ENCODE measurements around the gene OR2AK2.

DNA sequence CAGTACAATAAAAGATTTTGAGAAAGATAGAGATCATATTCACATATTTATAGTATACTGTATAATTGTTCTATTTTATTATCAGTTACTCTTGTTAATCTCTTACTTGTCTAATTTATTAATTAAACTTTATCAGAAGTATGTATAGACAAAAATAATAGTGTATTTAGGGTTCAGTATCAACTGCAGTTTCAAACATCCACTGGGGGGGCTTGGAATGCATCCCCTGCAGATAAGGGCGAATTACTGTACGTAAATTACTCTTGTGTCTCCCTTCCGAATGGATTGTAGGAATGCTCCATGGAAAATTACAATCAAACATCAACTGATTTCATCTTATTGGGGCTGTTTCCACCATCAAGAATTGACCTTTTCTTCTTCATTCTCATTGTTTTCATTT lies 16.5 kb upstream of the OR2AK2 start, which contains the start of gene OR2L8:
- TF ChIP-seq, protein P1, sequence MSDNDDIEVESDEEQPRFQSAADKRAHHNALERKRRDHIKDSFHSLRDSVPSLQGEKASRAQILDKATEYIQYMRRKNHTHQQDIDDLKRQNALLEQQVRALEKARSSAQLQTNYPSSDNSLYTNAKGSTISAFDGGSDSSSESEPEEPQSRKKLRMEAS (IDR thresholded peaks at IDR 0.05) = no peak
- TF ChIP-seq SP1 (IDR thresholded peaks at IDR 0.05; ENCODE audit: low read depth, low read length) = no peak
- no peak for TF ChIP-seq MAFK (IDR thresholded peaks at IDR 0.05; ENCODE audit: low read depth, low read length)
- TF ChIP-seq CTCF (IDR thresholded peaks at IDR 0.05; ENCODE audit: control extremely low read depth in 1 of 3, insufficient read depth in 1 of 3, low read depth in 1 of 3, low read length in 3 of 3) = no peak
